ENCODE data around the gene SPA17. TPM values are rescaled to one million over a fixed set of nuclear protein-coding genes. Genes with fewer than 3 reads are reported as not detected.
A peak's percentile ranks its signal among the peaks of the same experiment; 100 is the strongest.

Gene SPA17
- total and polyA plus RNA-seq, 2 of the 8 experiments (the other 6 are each of a cell fraction or from before 2014, with no cell fraction given) = 3.7 to 5.2 TPM

DNA sequence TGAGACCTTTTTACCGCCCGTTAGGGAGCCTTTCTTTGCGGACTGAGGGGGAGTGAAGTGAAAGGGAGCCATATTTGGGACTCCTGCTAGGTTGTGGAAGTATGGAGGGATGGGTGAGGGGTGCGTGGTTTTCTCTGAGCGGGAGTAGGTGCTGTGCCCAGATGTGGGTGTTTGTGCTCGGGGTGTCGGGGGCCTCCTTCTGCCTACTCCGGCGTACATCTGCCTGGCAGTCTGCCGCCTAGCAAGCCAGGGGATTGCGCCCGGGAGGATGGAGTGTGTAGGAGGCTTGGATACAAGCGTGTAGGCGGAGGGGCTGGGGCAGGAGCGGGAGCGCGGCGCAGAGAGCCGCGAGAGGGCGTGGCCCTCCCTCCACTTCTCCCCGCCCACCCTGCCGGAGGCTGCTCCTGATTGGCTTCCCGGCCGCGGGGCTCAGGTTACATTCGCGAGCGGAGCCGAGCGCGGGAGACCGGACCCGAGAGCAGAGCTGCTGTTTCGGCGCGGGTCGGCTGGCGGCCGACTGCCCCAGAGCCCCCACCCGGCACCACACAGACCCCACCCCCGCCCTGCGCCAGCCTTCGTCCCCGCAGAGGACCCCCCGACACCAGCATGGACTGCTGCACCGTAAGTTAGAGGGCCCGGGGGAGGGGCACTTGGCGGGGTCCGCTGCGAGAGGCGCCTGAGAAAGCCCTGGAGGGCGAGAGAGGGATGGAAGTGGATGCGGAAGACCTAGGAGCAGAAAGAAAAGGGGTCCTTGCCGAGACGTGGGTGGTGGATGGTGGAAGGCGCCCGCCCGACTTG, 66.0 kb downstream of the SPA17 start, which contains the start of gene NRGN (continued):
- no peak for TF ChIP-seq HDAC6 (IDR thresholded peaks at IDR 0.05; ENCODE audit: low read depth, low read length)
- no peak for TF ChIP-seq MAFK (IDR thresholded peaks at IDR 0.05; ENCODE audit: low read depth, low read length)
- no peak for TF ChIP-seq BACH1 (IDR thresholded peaks at IDR 0.05; ENCODE audit: low read length)
- no peak for TF ChIP-seq NRF1 (IDR thresholded peaks at IDR 0.05; ENCODE audit: low read depth, low read length)
- no peak for TF ChIP-seq GABPA (IDR thresholded peaks at IDR 0.05; ENCODE audit: borderline replicate concordance, insufficient read depth, low read length)
- TF ChIP-seq, protein P1, sequence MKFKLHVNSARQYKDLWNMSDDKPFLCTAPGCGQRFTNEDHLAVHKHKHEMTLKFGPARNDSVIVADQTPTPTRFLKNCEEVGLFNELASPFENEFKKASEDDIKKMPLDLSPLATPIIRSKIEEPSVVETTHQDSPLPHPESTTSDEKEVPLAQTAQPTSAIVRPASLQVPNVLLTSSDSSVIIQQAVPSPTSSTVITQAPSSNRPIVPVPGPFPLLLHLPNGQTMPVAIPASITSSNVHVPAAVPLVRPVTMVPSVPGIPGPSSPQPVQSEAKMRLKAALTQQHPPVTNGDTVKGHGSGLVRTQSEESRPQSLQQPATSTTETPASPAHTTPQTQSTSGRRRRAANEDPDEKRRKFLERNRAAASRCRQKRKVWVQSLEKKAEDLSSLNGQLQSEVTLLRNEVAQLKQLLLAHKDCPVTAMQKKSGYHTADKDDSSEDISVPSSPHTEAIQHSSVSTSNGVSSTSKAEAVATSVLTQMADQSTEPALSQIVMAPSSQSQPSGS (IDR thresholded peaks at IDR 0.05; ENCODE audit: low read length) = no peak
- TF ChIP-seq SIRT6 (IDR thresholded peaks at IDR 0.05; ENCODE audit: low read length) = no peak
- TF ChIP-seq SIN3A (conservative IDR thresholded peaks at IDR 0.05 in 1 of 2, IDR thresholded peaks at IDR 0.05 in 1 of 2; ENCODE audit: low read depth in 1 of 2, low read length in 2 of 2) = no peak
- no peak for TF ChIP-seq EZH2 (IDR thresholded peaks at IDR 0.05; ENCODE audit: low read depth, low read length, severe bottlenecking)
- TF ChIP-seq, protein P2, sequence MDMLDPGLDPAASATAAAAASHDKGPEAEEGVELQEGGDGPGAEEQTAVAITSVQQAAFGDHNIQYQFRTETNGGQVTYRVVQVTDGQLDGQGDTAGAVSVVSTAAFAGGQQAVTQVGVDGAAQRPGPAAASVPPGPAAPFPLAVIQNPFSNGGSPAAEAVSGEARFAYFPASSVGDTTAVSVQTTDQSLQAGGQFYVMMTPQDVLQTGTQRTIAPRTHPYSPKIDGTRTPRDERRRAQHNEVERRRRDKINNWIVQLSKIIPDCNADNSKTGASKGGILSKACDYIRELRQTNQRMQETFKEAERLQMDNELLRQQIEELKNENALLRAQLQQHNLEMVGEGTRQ (IDR thresholded peaks at IDR 0.05; ENCODE audit: low read length) = no peak
- TF ChIP-seq HDAC2 (IDR thresholded peaks at IDR 0.05; ENCODE audit: borderline replicate concordance in 1 of 2, low read depth in 2 of 2, low read length in 2 of 2) = no peak
- no peak for TF ChIP-seq TEAD4 (IDR thresholded peaks at IDR 0.05; ENCODE audit: low read depth, low read length)
- TF ChIP-seq RAD21 (IDR thresholded peaks at IDR 0.05 in 1 of 2, conservative IDR thresholded peaks at IDR 0.05 in 1 of 2; ENCODE audit: low read depth in 2 of 2, low read length in 2 of 2) = no peak
- TF ChIP-seq SP2 (IDR thresholded peaks at IDR 0.05; ENCODE audit: low read length) = no peak
- TF ChIP-seq TAF7 (optimal IDR thresholded peaks at IDR 0.05; ENCODE audit: borderline replicate concordance, low read depth, low read length) = no peak
- TF ChIP-seq, protein P3, sequence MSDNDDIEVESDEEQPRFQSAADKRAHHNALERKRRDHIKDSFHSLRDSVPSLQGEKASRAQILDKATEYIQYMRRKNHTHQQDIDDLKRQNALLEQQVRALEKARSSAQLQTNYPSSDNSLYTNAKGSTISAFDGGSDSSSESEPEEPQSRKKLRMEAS (IDR thresholded peaks at IDR 0.05) = peak; percentile 38; the same call in 1 of the 2 replicates
- no peak for TF ChIP-seq TBP (IDR thresholded peaks at IDR 0.05; ENCODE audit: low read depth, low read length)
- TF ChIP-seq SP1 (IDR thresholded peaks at IDR 0.05; ENCODE audit: low read depth, low read length) = 0 out of 2 replicates have a peak, but pooled peaks have one; percentile 37
- TF ChIP-seq CREB1 (IDR thresholded peaks at IDR 0.05) = no peak
- TF ChIP-seq EP300 (IDR thresholded peaks at IDR 0.05; ENCODE audit: borderline replicate concordance in 1 of 2, low read depth in 2 of 2, low read length in 2 of 2) = no peak

Data from H1 (cell line).